Measurements from ENCODE around the gene MRPS35.

GRCh38 chr12:27667540-27667939 lies 43.1 kb upstream of the MRPS35 start:
- TF ChIP-seq, protein P1, sequence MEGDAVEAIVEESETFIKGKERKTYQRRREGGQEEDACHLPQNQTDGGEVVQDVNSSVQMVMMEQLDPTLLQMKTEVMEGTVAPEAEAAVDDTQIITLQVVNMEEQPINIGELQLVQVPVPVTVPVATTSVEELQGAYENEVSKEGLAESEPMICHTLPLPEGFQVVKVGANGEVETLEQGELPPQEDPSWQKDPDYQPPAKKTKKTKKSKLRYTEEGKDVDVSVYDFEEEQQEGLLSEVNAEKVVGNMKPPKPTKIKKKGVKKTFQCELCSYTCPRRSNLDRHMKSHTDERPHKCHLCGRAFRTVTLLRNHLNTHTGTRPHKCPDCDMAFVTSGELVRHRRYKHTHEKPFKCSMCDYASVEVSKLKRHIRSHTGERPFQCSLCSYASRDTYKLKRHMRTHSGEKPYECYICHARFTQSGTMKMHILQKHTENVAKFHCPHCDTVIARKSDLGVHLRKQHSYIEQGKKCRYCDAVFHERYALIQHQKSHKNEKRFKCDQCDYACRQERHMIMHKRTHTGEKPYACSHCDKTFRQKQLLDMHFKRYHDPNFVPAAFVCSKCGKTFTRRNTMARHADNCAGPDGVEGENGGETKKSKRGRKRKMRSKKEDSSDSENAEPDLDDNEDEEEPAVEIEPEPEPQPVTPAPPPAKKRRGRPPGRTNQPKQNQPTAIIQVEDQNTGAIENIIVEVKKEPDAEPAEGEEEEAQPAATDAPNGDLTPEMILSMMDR (IDR thresholded peaks at IDR 0.05): no peak
- TF ChIP-seq EP300 (IDR thresholded peaks at IDR 0.05; ENCODE audit: low read depth): no peak
- TF ChIP-seq POLR2A (IDR thresholded peaks at IDR 0.05): no peak

All from transverse colon (tissue), 3 donors.